CD4-positive, CD25-positive, alpha-beta regulatory T cell (primary cell): ENCODE measurements around the gene FCMR. TPM values are rescaled to one million over a fixed set of nuclear protein-coding genes. Genes with fewer than 3 reads are reported as not detected.
A peak's percentile ranks its signal among the peaks of the same experiment; 100 is the strongest.

ENCODE experiments used
- ATAC-seq, 2 donors: fragments of 150-1000 bp; cut with Tn5 transposase; one replicate each; pipeline ENCODE4 v1.10.0; 2021; ENCODE audit warnings: low read depth in 2 of 2, moderate number of reproducible peaks in 2 of 2, moderate library complexity in 1 of 2
- DNase-seq, 3 donors: peaks; one replicate each; pipeline versions ENCODE4 v3.0.0 to v3.0.0-alpha.2; 2012 to 2022; ENCODE audit warnings: mixed read lengths in 1 of 3
- H3K27ac ChIP-seq: one replicate; pipeline ENCODE4 v1.7.0; 2013; ENCODE audit warnings: mild to moderate bottlenecking, low read length; ENCODE audit not compliant: insufficient read depth, poor library complexity, severe bottlenecking
- H3K27me3 ChIP-seq: one replicate; pipeline ENCODE4 v1.7.0; 2013; ENCODE audit warnings: low read length; ENCODE audit not compliant: control insufficient read depth, insufficient read depth
- H3K36me3 ChIP-seq: one replicate; pipeline ENCODE4 v1.7.0; 2013; ENCODE audit warnings: mild to moderate bottlenecking, low read length, moderate library complexity; ENCODE audit not compliant: control insufficient read depth, insufficient read depth
- H3K4me1 ChIP-seq: 2 replicates; pipeline ENCODE4 v1.7.0; 2013; ENCODE audit warnings: mild to moderate bottlenecking, low read length; ENCODE audit not compliant: insufficient read depth, control insufficient read depth, poor library complexity, severe bottlenecking
- H3K4me3 ChIP-seq: one replicate; pipeline ENCODE4 v1.7.0; 2013; ENCODE audit warnings: low read depth, mild to moderate bottlenecking, low read length, moderate library complexity
- H3K9me3 ChIP-seq, 2 experiments: 1 replicate in 1 of 2; 2 replicates in 1 of 2; pipeline ENCODE4 v1.7.0; 2013; ENCODE audit warnings: low read length in 2 of 2, mild to moderate bottlenecking in 1 of 2, moderate library complexity in 1 of 2; ENCODE audit not compliant: control insufficient read depth in 2 of 2
- H3K27ac Mint-ChIP-seq, 3 donors: one replicate each; pipeline ENCODE4 v1.8.0; 2020 to 2022; ENCODE audit warnings: mild to moderate bottlenecking in 3 of 3, mixed read lengths in 3 of 3, moderate library complexity in 2 of 3
- H3K27me3 Mint-ChIP-seq: one replicate; pipeline ENCODE4 v1.8.0; 2022; ENCODE audit warnings: mild to moderate bottlenecking, mixed read lengths
- H3K36me3 Mint-ChIP-seq: one replicate; pipeline ENCODE4 v1.8.0; 2020; ENCODE audit warnings: mixed read lengths
- H3K4me1 Mint-ChIP-seq, 4 donors: one replicate each; pipeline ENCODE4 v1.8.0; 2020 to 2022; ENCODE audit warnings: mixed read lengths in 4 of 4, mild to moderate bottlenecking in 1 of 4
- H3K4me3 Mint-ChIP-seq, 4 donors: one replicate each; pipeline ENCODE4 v1.8.0; 2020 to 2022; ENCODE audit warnings: mild to moderate bottlenecking in 4 of 4, mixed read lengths in 4 of 4, moderate library complexity in 3 of 4
- H3K9me3 Mint-ChIP-seq, 7 donors: one replicate each; pipeline ENCODE4 v1.8.0; 2020 to 2022; ENCODE audit warnings: mixed read lengths in 7 of 7, mild to moderate bottlenecking in 3 of 7, moderate library complexity in 2 of 7
- polyA plus RNA-seq, 4 donors: library from polyadenylated mRNA; unstranded; fragments of 300-500 nt; fragmentation: Illumina TruSeq; gene quantifications; one replicate each; pipeline ENCODE4 v1.2.3, GENCODE V29; 2021
- total RNA-seq: library from RNA; stranded (reverse); gene quantifications from one replicate; pipeline ENCODE4 v1.2.3, GENCODE V29; 2022

The FCMR gene
- total and polyA plus RNA-seq, 5 donors from 2014 or later: 393 to 986 (median 935) TPM

DNA sequence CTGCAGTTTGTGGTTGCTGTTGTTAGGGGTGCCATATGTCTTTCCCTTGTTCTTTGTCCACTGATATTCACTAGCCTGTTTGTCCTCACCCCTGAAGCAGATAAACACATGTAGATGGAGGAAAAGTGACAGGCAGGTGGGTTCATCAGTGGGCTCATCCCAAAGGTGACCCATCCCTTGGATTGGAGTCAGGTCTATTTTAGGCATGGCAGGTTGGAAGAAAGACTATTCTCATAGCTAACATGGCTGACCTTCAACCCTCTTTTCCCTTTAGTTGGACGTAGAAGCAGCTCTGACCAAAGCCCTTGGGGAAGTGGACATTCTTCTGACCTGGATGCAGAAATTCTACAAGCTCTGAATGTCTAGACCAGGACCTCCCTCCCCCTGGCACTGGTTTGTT, 19.0 kb downstream of the FCMR start:
- peaks cover 35% of the 10 kb centered on the region for H3K4me1 ChIP-seq
- ATAC-seq: no peak
- peak overlapping the region in 1 of 4 donors; percentile 33 for H3K4me3 Mint-ChIP-seq
- H3K36me3 Mint-ChIP-seq: peaks cover 48% of the 10 kb centered on the region
- H3K4me1 Mint-ChIP-seq: peaks cover 14 to 94% (median 49%) of the 10 kb centered on the region in 4 donors
- H3K9me3 ChIP-seq: no peaks in the 10 kb centered on the region
- no peaks in the 10 kb centered on the region for H3K27me3 ChIP-seq
- peaks cover 49% of the 10 kb centered on the region for H3K36me3 ChIP-seq
- no peak for DNase-seq
- no peaks in the 10 kb centered on the region for H3K27me3 Mint-ChIP-seq
- H3K9me3 Mint-ChIP-seq: no peaks in the 10 kb centered on the region
- H3K27ac Mint-ChIP-seq: peak overlapping the region; percentile 5 to 90 (median 54)
- no peak overlapping the region for H3K4me3 ChIP-seq
- H3K27ac ChIP-seq: no peak overlapping the region

DNA sequence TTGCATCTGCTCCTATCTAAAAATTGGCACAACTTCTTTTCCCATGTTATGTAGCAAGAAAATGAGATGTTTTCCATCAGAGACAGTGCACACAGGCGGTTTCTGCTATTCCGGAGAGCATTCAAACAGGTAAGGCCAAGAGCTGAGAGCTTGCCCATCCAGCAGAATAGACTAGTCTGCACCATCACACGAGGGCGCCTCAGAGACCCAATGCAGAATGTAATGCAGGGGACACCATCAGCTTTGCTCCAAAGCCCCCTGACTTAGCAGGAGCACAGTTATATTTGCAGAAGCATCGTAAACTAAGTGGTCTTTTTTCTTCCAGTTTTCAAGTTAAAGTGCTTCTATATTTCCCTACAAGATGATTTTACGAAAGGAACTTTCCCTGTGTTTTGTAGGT, 19.8 kb downstream of the FCMR start:
- H3K4me3 ChIP-seq: no peak overlapping the region
- H3K36me3 ChIP-seq: peaks cover 42% of the 10 kb centered on the region
- peaks cover 48% of the 10 kb centered on the region for H3K36me3 Mint-ChIP-seq
- H3K4me3 Mint-ChIP-seq: no peak overlapping the region
- H3K27me3 ChIP-seq: no peaks in the 10 kb centered on the region
- H3K9me3 Mint-ChIP-seq: no peaks in the 10 kb centered on the region
- H3K27ac Mint-ChIP-seq: peak overlapping the region in 2 of 3 donors; percentile 44 to 81
- peaks cover 14 to 94% (median 52%) of the 10 kb centered on the region in 4 donors for H3K4me1 Mint-ChIP-seq
- no peaks in the 10 kb centered on the region for H3K9me3 ChIP-seq
- H3K4me1 ChIP-seq: peaks cover 28% of the 10 kb centered on the region
- no peaks in the 10 kb centered on the region for H3K27me3 Mint-ChIP-seq
- DNase-seq: no peak
- H3K27ac ChIP-seq: no peak overlapping the region
- no peak for ATAC-seq

DNA sequence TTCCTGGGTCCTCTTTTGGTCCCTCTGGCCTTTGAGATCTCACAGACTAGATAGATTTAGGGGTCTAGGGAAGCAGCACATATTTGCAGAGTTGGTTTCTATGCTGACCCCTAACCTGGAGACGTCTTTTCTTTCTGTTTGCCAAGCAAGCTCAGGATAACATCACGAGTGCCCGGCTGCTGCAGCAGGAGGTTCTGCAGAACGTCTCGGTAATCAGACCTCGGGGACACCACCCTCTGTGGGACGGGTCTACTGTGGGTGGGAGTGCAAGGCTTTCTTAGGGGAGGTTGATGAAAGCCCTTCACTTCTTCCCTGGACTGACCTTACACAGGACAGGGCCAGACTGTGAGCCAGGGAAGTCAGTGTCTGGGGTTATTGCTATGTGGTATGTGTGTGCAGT, 21.6 kb downstream of the FCMR start:
- H3K27ac ChIP-seq: peak overlapping the region; percentile 18
- peaks cover 28% of the 10 kb centered on the region for H3K36me3 ChIP-seq
- peaks cover 11% of the 10 kb centered on the region for H3K4me1 ChIP-seq
- Mint-ChIP-seq H3K27me3 (no peaks in the 10 kb centered on the region), H3K27ac (peak overlapping the region; percentile 44 to 81 (median 57)), H3K36me3 (peaks cover 34% of the 10 kb centered on the region), H3K4me1 (peaks cover 9 to 84% (median 36%) of the 10 kb centered on the region in 4 donors), H3K9me3 (peaks cover 0 to 1% (median 0%) of the 10 kb centered on the region in 7 donors), H3K4me3 (peak overlapping the region in 1 of 4 donors; percentile 5)
- H3K9me3 ChIP-seq: no peaks in the 10 kb centered on the region
- ATAC-seq: no peak
- no peak overlapping the region for H3K4me3 ChIP-seq
- DNase-seq: no peak
- no peaks in the 10 kb centered on the region for H3K27me3 ChIP-seq

DNA sequence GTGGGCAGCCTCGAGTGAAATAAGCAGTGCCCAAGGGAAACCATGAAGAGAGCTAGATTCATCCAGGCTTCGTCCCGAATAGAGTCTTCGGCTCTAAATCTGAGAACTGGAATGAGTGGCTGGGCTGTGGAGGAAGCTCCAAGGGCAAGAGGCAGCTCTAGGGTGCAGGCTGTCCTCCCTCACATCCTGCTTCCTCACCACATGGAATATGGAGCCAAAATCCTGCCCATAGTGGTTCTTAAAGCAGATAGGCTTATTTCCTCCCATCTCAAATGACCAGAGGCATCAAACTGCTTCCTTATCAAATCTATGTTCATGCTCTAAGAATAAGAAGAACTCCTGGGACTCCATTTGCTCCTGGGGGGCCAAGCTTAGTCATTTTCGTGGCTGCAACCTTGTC, 22.0 kb downstream of the FCMR start:
- H3K36me3 Mint-ChIP-seq: peaks cover 29% of the 10 kb centered on the region
- H3K4me3 ChIP-seq: no peak overlapping the region
- H3K9me3 ChIP-seq: no peaks in the 10 kb centered on the region
- DNase-seq (no peak), ATAC-seq (no peak)
- H3K27ac Mint-ChIP-seq: peak overlapping the region; percentile 26 to 81 (median 44)
- peak overlapping the region in 1 of 4 donors; percentile 5 for H3K4me3 Mint-ChIP-seq
- H3K27ac ChIP-seq: no peak overlapping the region
- H3K9me3 Mint-ChIP-seq: peaks cover 0 to 1% (median 0%) of the 10 kb centered on the region in 7 donors
- H3K27me3 ChIP-seq: no peaks in the 10 kb centered on the region
- H3K36me3 ChIP-seq: peaks cover 23% of the 10 kb centered on the region
- peaks cover 6% of the 10 kb centered on the region for H3K4me1 ChIP-seq
- H3K4me1 Mint-ChIP-seq: peaks cover 8 to 80% (median 32%) of the 10 kb centered on the region in 4 donors
- H3K27me3 Mint-ChIP-seq: no peaks in the 10 kb centered on the region

DNA sequence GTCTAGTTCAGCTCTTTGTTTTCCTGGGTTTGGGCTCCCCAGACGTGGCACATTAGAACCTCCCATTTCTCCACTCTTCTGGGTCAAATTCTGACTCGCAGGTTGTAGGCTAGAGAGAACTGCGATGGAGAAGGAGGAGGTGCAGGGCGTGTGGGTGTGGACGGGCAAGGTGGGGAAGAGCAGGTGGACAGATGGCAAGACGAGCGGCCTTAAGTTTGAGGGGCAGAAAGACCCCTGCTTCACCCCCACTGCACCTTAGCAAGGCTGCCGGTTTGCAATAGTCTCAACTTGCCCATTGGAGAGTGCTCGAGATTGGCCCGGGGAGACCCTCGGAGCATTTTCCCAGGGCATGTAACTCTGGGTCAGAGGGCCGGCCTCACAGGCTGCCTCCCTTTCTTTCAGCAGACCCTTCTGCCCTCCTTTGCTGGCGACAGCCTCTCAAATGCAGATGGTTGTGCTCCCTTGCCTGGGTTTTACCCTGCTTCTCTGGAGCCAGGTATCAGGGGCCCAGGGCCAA, 22.8 kb downstream of the FCMR start:
- H3K27ac Mint-ChIP-seq: peak overlapping the region; percentile 62 to 81 (median 81)
- H3K9me3 Mint-ChIP-seq: peaks cover 0 to 1% (median 0%) of the 10 kb centered on the region in 7 donors
- no peak overlapping the region for H3K4me3 Mint-ChIP-seq
- H3K4me1 ChIP-seq: peaks cover 4% of the 10 kb centered on the region
- H3K4me1 Mint-ChIP-seq: peaks cover 8 to 73% (median 29%) of the 10 kb centered on the region in 4 donors
- H3K27ac ChIP-seq: peak overlapping the region; percentile 6
- ATAC-seq (no peak), DNase-seq (no peak)
- peaks cover 16% of the 10 kb centered on the region for H3K36me3 ChIP-seq
- H3K9me3 ChIP-seq: no peaks in the 10 kb centered on the region
- H3K4me3 ChIP-seq: no peak overlapping the region
- no peaks in the 10 kb centered on the region for H3K27me3 Mint-ChIP-seq
- H3K36me3 Mint-ChIP-seq: peaks cover 22% of the 10 kb centered on the region
- no peaks in the 10 kb centered on the region for H3K27me3 ChIP-seq

DNA sequence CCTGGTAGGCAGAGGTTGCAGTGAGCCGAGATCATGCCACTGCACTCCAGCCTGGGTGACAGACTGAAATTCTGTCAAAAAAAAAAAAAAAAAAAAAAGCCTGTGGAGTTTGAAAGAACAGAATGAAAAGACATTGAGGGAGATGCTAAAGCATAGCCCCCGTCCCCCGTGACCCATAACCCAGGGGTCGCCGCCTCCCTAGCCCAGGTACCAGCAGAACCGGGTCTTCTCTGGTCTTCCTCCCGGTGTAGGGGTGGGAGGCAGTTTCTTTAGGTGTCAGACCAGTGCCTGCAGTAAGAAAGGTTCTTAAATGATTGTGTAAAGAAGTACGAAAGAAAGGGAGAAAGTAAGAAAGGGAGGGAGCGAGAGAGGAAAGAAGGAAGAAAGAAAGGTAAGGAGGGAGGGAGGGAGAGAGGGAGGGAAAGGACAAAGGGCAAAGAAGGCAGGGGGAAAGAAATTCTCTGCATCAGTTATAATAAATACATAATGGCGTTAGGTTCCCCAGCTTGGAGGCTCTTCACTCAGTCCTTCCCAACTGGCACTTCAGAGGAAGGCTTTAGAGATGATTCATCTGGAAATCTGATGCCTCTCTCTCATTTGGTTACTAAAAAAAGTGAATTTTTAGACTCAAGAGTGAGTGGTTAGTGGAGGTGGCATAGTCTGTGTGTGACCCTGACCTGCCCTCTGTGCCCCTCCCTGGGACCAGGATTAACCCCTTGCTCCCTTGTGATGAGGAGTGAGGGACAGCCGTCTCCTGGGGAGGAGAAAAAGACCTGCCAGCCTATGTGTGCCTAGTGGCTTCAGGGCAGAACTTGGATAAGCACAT, 23.4 kb downstream of the FCMR start:
- H3K36me3 ChIP-seq: peaks cover 9% of the 10 kb centered on the region
- H3K4me1 ChIP-seq: peaks cover 4% of the 10 kb centered on the region
- Mint-ChIP-seq H3K27me3 (no peaks in the 10 kb centered on the region), H3K36me3 (peaks cover 18% of the 10 kb centered on the region), H3K4me3 (no peak overlapping the region), H3K4me1 (peaks cover 8 to 69% (median 28%) of the 10 kb centered on the region in 4 donors), H3K9me3 (peaks cover 0 to 1% (median 0%) of the 10 kb centered on the region in 7 donors), H3K27ac (peak overlapping the region; percentile 32 to 81 (median 62))
- no peak overlapping the region for H3K27ac ChIP-seq
- ATAC-seq (no peak), DNase-seq (no peak)
- no peaks in the 10 kb centered on the region for H3K27me3 ChIP-seq
- H3K4me3 ChIP-seq: no peak overlapping the region
- no peaks in the 10 kb centered on the region for H3K9me3 ChIP-seq

DNA sequence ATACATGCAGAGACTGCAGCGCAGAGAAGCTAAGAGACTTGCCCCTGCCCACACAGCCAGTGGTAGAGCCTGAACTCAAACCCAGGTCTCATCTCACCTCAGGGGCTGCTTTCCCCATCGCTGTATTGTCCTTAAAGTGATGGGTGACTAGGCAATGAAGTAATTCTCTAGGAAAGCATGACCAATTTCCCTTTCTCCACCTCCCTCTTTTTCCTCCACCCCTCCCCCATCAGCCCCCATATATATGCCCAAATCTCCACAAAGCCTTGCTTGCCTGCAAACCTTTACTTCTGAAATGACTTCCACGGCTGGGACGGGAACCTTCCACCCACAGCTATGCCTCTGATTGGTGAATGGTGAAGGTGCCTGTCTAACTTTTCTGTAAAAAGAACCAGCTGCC, 24.6 kb downstream of the FCMR start, which contains the start of gene IL24:
IL24 (plus strand) TSS at position 269 of the 400 bp plus-strand sequence. CDS start 390 bp downstream, outside the sequence.
- no peak for DNase-seq

More for the DNA sequence above, 24.6 kb downstream of the FCMR start, which contains the start of gene IL24:
- peak within 1 kb of the TSS; percentile 60 to 89 (median 87) for H3K27ac Mint-ChIP-seq
- peaks cover 0 to 1% (median 0%) of the 10 kb centered on the region in 7 donors for H3K9me3 Mint-ChIP-seq
- H3K27me3 Mint-ChIP-seq: no peaks in the 10 kb centered on the region
- H3K36me3 Mint-ChIP-seq: peaks cover 16% of the 10 kb centered on the region
- peaks cover 4% of the 10 kb centered on the region for H3K4me1 ChIP-seq
- no peaks in the 10 kb centered on the region for H3K27me3 ChIP-seq
- peaks cover 11 to 60% (median 23%) of the 10 kb centered on the region in 4 donors for H3K4me1 Mint-ChIP-seq
- no peak for ATAC-seq
- no peak within 1 kb of the TSS for H3K4me3 Mint-ChIP-seq
- H3K4me3 ChIP-seq: no peak within 1 kb of the TSS
- no peaks in the 10 kb centered on the region for H3K36me3 ChIP-seq
- H3K9me3 ChIP-seq: no peaks in the 10 kb centered on the region
- no peak within 1 kb of the TSS for H3K27ac ChIP-seq
